PFSK-1 (cell line): ENCODE results near the gene AQP10.

Experiments used
- FOXP2 ChIP-seq: optimal IDR thresholded peaks from 2 replicates; pipeline ENCODE3; 2011; ENCODE audit warnings: borderline replicate concordance, control low read depth, inconsistent platforms; ENCODE audit not compliant: insufficient read depth; ENCODE audit errors: extremely low read length, extremely low read depth
- TF ChIP-seq, protein P1 (sequence below), 2 experiments: IDR thresholded peaks; 2 replicates each; pipeline versions ENCODE4 v1.6.1 to v1.8.0; 2011 to 2012; ENCODE audit warnings: low read depth in 2 of 2, low read length in 2 of 2, control low read depth in 1 of 2, inconsistent platforms in 1 of 2, mild to moderate bottlenecking in 1 of 2, moderate library complexity in 1 of 2; ENCODE audit not compliant: insufficient read depth in 1 of 2

DNA sequence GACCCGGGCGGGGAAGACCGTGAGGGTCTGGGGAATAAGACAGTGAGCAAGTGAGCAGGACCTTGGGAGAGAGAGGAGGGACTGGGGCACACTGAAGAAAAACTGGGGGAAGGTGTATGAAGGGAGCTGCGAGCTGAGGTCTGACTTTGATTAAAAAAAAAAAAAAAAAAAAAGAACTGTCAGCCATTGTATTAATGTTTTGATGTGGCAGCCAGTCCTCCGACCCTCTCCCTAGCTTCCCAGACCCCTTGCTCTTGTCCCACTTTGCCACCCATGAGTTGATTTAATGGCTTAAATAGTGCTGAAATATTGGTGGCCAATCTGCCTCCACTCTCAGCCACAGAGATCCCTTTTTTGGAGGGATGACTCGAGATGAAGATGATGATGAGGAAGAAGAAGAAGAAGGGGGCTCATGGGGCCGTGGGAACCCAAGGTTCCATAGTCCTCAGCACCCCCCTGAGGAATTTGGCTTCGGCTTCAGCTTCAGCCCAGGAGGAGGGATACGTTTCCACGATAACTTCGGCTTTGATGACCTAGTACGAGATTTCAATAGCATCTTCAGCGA, 47.8 kb upstream of the AQP10 start:
- TF ChIP-seq, protein P1, sequence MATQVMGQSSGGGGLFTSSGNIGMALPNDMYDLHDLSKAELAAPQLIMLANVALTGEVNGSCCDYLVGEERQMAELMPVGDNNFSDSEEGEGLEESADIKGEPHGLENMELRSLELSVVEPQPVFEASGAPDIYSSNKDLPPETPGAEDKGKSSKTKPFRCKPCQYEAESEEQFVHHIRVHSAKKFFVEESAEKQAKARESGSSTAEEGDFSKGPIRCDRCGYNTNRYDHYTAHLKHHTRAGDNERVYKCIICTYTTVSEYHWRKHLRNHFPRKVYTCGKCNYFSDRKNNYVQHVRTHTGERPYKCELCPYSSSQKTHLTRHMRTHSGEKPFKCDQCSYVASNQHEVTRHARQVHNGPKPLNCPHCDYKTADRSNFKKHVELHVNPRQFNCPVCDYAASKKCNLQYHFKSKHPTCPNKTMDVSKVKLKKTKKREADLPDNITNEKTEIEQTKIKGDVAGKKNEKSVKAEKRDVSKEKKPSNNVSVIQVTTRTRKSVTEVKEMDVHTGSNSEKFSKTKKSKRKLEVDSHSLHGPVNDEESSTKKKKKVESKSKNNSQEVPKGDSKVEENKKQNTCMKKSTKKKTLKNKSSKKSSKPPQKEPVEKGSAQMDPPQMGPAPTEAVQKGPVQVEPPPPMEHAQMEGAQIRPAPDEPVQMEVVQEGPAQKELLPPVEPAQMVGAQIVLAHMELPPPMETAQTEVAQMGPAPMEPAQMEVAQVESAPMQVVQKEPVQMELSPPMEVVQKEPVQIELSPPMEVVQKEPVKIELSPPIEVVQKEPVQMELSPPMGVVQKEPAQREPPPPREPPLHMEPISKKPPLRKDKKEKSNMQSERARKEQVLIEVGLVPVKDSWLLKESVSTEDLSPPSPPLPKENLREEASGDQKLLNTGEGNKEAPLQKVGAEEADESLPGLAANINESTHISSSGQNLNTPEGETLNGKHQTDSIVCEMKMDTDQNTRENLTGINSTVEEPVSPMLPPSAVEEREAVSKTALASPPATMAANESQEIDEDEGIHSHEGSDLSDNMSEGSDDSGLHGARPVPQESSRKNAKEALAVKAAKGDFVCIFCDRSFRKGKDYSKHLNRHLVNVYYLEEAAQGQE (IDR thresholded peaks at IDR 0.05; ENCODE audit: insufficient read depth in 1 of 2, low read depth in 2 of 2, low read length in 2 of 2): no peak
- TF ChIP-seq FOXP2: no peak
